ENCODE results near the gene PRELID3B.

The PRELID3B gene

DNA sequence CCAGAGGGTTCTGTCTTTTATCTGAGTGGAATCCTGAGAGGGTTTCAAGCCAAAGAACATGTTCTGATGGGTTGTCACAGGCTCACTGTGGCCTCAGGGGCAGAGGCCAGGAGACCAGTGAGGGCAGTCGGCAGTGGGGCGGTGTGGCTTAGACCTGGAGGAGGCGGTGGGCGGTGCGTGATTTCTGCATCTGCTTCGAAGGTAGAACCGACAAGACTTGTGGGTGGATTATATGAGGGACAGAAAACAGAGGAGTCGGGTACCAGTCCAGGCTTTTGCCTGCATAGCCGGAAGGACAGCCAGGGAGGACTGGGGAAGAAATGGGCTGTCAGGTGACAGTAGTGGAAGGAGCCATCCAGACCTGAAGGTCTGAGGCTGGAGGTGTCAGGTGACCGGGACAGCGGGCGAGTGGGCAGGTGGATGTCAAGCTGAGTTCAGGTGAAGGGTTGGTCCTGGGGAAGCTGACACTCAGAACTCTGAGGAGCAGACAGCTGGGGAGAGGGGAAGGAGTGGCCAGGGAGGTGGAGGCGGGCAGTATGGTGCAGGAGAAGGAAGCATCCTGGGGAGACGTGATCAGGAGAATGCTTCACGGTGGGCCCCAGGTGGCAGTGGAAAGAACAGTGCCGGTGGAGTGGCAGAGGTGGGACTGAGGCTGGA is 38.6 kb downstream of the PRELID3B start:
- TF ChIP-seq, protein P1, sequence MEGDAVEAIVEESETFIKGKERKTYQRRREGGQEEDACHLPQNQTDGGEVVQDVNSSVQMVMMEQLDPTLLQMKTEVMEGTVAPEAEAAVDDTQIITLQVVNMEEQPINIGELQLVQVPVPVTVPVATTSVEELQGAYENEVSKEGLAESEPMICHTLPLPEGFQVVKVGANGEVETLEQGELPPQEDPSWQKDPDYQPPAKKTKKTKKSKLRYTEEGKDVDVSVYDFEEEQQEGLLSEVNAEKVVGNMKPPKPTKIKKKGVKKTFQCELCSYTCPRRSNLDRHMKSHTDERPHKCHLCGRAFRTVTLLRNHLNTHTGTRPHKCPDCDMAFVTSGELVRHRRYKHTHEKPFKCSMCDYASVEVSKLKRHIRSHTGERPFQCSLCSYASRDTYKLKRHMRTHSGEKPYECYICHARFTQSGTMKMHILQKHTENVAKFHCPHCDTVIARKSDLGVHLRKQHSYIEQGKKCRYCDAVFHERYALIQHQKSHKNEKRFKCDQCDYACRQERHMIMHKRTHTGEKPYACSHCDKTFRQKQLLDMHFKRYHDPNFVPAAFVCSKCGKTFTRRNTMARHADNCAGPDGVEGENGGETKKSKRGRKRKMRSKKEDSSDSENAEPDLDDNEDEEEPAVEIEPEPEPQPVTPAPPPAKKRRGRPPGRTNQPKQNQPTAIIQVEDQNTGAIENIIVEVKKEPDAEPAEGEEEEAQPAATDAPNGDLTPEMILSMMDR (conservative IDR thresholded peaks at IDR 0.05): no peak
- H3K27ac ChIP-seq: no peak overlapping the region

DNA sequence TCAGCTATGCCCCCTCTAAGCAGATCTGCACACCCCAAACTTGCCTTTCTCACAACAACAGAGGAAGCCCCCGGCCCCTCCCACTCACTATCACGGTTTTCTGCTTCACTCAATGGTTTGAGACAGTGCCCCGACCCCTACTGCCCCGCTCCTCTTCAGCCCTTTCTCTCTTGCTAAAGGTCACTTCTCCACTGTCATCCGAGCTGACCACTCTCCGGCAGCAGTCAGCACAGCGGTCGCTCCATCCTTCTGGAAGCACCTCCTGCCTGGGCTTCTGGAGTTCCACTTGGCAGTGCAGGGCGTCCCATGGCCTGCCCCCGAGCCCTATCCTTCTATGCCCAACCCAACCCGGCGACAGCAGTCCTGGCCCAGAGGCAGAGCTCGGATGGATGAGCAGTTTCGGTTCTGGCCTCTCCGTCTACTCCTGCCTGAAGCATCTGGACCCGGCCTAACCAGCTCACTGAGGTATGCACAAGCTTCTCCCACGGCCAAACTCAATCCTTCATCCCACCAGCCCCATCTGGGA is 39.6 kb downstream of the PRELID3B start:
- TF ChIP-seq, protein P1 (conservative IDR thresholded peaks at IDR 0.05): no peak
- H3K27ac ChIP-seq: no peak overlapping the region

DNA sequence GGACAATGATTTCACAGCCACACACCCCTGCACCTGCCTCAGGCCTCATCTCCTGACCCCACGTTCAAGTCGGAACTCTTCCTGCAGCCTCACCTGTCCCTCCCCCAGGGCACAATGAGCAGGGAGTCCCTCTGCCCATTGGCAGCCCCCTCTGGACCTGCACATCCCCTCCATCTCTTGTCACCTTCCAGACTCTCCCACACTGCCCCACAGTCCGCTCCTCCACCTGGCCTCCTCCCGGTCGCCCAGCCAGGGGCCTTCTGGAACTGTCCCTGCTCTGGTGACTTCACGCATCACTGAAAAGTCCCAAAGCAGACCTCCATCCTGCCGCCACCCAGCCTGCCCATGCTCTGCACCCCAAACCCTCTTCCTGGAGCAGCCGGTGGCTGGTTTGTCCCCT is 40.2 kb downstream of the PRELID3B start:
- H3K27ac ChIP-seq: no peak overlapping the region
- TF ChIP-seq, protein P1 (conservative IDR thresholded peaks at IDR 0.05): no peak

DNA sequence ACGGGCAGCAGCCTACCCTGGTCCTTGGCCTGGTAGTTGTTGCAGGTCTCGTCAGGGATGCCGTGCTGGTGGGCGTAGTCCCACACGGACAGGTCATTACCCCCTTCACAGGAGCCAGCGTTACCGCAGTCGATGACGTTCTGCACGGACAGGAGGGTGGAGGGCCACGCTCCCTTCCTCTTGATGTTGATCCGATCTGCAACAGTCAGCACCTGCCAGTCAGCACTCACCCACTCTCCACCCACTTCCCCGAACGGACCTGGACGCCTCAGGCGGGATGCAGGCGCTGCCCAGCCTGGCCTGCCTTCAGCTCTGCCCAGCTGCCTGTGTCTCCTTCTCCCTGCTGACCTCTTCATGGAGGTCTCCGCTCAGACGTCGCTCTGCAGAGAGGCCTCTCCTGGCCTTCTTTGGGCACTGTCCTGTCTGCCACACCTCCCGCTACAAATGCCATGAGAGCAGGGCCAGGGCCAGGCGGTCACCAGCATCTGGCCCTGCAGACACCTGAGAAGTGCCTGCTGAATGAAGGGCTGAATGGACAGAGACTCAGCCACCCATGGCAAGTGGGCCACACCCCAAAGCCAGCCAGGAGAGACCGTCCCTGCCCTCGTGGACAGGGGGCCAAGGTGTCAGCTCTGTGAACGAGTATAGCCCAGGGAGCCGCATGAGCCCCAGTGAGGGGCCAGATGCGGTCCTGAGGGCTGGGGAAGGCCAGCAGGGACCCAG is 41.0 kb downstream of the PRELID3B start:
- TF ChIP-seq, protein P1 (conservative IDR thresholded peaks at IDR 0.05): no peak
- no peak overlapping the region for H3K27ac ChIP-seq

DNA sequence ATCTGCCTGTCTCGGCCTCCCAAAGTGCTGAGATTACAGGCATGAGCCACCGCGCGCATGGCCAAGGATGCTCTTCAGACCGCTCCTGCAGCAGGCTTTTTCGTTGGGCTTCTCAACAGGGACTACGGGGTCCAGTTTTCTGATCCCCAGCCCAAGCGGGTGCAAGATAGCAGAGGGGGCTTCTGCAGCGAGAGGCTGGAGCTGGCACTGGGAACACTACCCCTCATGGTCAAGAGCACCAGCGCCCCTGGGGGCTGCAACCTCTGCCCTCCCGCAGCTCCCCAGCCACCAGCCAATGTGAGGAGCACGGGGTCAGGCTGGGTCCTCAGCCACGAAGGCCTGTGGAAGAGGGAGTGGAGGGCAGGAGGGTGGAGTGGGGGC is 41.5 kb downstream of the PRELID3B start:
- no peak overlapping the region for H3K27ac ChIP-seq
- TF ChIP-seq, protein P1 (conservative IDR thresholded peaks at IDR 0.05): no peak

DNA sequence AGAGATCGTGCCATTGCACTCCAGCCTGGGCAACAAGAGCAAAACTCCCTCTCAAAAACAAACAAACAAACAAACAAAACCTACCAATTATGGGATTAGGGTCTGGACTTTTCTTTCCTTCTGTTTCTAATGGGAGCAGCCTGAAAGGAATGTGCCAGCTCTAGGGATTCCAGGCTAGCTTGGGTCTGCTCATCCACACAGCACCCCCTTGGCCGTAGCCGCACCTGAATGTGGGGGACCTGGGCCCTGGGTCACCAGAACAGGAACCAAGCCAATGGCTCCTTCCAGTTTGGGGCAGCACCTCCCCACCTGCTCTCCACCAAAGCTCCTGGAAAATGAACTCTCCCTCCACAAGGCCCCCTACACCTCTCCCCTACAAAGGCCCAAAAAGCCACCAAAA is 42.3 kb downstream of the PRELID3B start:
- TF ChIP-seq, protein P1 (conservative IDR thresholded peaks at IDR 0.05): no peak
- no peak overlapping the region for H3K27ac ChIP-seq

DNA sequence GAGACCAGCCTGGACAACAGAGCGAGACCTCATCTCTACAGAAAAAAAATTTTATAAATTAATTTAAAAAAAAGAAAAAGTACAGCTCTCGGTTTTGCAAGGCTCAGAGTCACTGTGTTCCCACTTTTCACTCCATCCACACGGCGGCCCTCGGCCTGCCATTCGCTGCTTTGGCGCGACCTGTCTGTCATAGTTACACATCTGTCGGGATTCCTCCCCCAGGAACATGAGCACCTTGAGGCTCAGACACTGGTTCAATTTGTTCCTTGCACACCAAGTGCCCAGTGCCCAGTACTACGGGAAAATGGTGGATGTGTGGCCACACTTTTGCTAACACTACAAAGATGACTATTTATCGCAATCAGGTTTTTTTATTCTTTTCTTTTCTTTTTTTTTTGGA is 43.9 kb downstream of the PRELID3B start:
- H3K27ac ChIP-seq: no peak overlapping the region
- TF ChIP-seq, protein P1 (conservative IDR thresholded peaks at IDR 0.05): no peak
